H9 (cell line): ENCODE data around the gene OR52E5. TPM values are rescaled to one million over a fixed set of nuclear protein-coding genes. Genes with fewer than 3 reads are reported as not detected.

ENCODE experiments used
- DNase-seq: peaks from one replicate; pipeline ENCODE4 v3.0.0-alpha.2; 2017
- H2AFZ ChIP-seq: one replicate; pipeline ENCODE4 v1.6.1; 2013; ENCODE audit warnings: mild to moderate bottlenecking, low read length, control low read depth, moderate library complexity
- H2AK5ac ChIP-seq: 2 replicates; pipeline ENCODE4 v1.6.1; 2013; ENCODE audit warnings: low read length, control low read depth, mixed read lengths; ENCODE audit not compliant: insufficient read length
- H2BK120ac ChIP-seq: one replicate; pipeline ENCODE4 v1.6.1; 2013; ENCODE audit warnings: low read depth, mild to moderate bottlenecking, low read length, control low read depth, inconsistent platforms; ENCODE audit not compliant: poor library complexity, severe bottlenecking
- H2BK12ac ChIP-seq: 2 replicates; pipeline ENCODE4 v1.6.1; 2013; ENCODE audit warnings: low read length, control low read depth, mixed read lengths, low read depth; ENCODE audit not compliant: insufficient read length
- H2BK15ac ChIP-seq: 2 replicates; pipeline ENCODE4 v1.6.1; 2013; ENCODE audit warnings: low read depth, low read length, control low read depth
- H2BK20ac ChIP-seq: one replicate; pipeline ENCODE4 v1.6.1; 2013; ENCODE audit warnings: low read depth, mild to moderate bottlenecking, low read length, control low read depth, inconsistent platforms; ENCODE audit not compliant: poor library complexity, severe bottlenecking
- H2BK5ac ChIP-seq: 2 replicates; pipeline ENCODE4 v1.6.1; 2013; ENCODE audit warnings: low read length, control low read depth, mixed read lengths; ENCODE audit not compliant: insufficient read length
- H3K14ac ChIP-seq: 2 replicates; pipeline ENCODE4 v1.6.1; 2013; ENCODE audit warnings: low read length, control low read depth; ENCODE audit not compliant: insufficient read depth
- H3K18ac ChIP-seq: 2 replicates; pipeline ENCODE4 v1.6.1; 2013; ENCODE audit warnings: low read depth, mild to moderate bottlenecking, mixed read lengths, low read length, control low read depth; ENCODE audit not compliant: insufficient read length
- H3K23ac ChIP-seq: 2 replicates; pipeline ENCODE4 v1.6.1; 2013; ENCODE audit warnings: low read length, control low read depth, mixed read lengths, low read depth; ENCODE audit not compliant: insufficient read length
- H3K23me2 ChIP-seq: 2 replicates; pipeline ENCODE4 v1.6.1; 2013; ENCODE audit warnings: low read depth, mild to moderate bottlenecking, mixed read lengths, low read length, control low read depth; ENCODE audit not compliant: insufficient read length, poor library complexity, severe bottlenecking
- H3K27ac ChIP-seq: 2 replicates; pipeline ENCODE4 v1.5.1; 2013; ENCODE audit warnings: low read length, control low read depth, mixed read lengths, low read depth; ENCODE audit not compliant: insufficient read length
- H3K27me3 ChIP-seq: 2 replicates; pipeline ENCODE4 v1.6.1; 2013; ENCODE audit warnings: low read length, control low read depth, inconsistent platforms; ENCODE audit not compliant: insufficient read depth
- H3K4ac ChIP-seq: 2 replicates; pipeline ENCODE4 v1.6.1; 2013; ENCODE audit warnings: low read depth, mild to moderate bottlenecking, control low read depth, inconsistent platforms, low read length, moderate library complexity
- H3K4me1 ChIP-seq: 2 replicates; pipeline ENCODE4 v1.6.1; 2013; ENCODE audit warnings: low read length, control low read depth, inconsistent platforms; ENCODE audit not compliant: insufficient read depth
- H3K4me2 ChIP-seq: 2 replicates; pipeline ENCODE4 v1.6.1; 2013; ENCODE audit warnings: low read length, control low read depth, mixed read lengths; ENCODE audit not compliant: insufficient read length, insufficient read depth
- H3K56ac ChIP-seq: 2 replicates; pipeline ENCODE4 v1.6.1; 2013; ENCODE audit warnings: low read depth, mild to moderate bottlenecking, mixed read lengths, low read length, control low read depth; ENCODE audit not compliant: insufficient read length
- H3K79me1 ChIP-seq: 2 replicates; pipeline ENCODE4 v1.6.1; 2013; ENCODE audit warnings: low read depth, mild to moderate bottlenecking, moderate library complexity, low read length, control low read depth, inconsistent platforms; ENCODE audit not compliant: insufficient read depth, poor library complexity, severe bottlenecking
- H3K79me2 ChIP-seq: 2 replicates; pipeline ENCODE4 v1.6.1; 2013; ENCODE audit warnings: low read length, control low read depth, inconsistent platforms; ENCODE audit not compliant: insufficient read depth
- H3K9ac ChIP-seq: 2 replicates; pipeline ENCODE4 v1.6.1; 2013; ENCODE audit warnings: low read length, control low read depth, mixed read lengths; ENCODE audit not compliant: insufficient read length; ENCODE audit errors: extremely low read depth
- H3K9me3 ChIP-seq: one replicate; pipeline ENCODE4 v1.6.1; 2013; ENCODE audit warnings: low read depth, low read length, inconsistent platforms; ENCODE audit not compliant: control insufficient read depth
- H3T11ph ChIP-seq: one replicate; pipeline ENCODE4 v1.6.1; 2013; ENCODE audit warnings: mild to moderate bottlenecking, low read length, control low read depth, inconsistent platforms
- H4K20me1 ChIP-seq: one replicate; pipeline ENCODE4 v1.6.1; 2013; ENCODE audit not compliant: control insufficient read depth, insufficient read length, insufficient read depth
- H4K5ac ChIP-seq: 2 replicates; pipeline ENCODE4 v1.6.1; 2013; ENCODE audit warnings: low read depth, mild to moderate bottlenecking, mixed read lengths, low read length, control low read depth; ENCODE audit not compliant: insufficient read length
- H4K8ac ChIP-seq: replicated peaks from 2 replicates; pipeline ENCODE4 v1.6.1; 2013; ENCODE audit warnings: low read length, control low read depth, mixed read lengths, low read depth; ENCODE audit not compliant: insufficient read length
- H4K91ac ChIP-seq: 2 replicates; pipeline ENCODE4 v1.6.1; 2013; ENCODE audit warnings: low read depth, mild to moderate bottlenecking, moderate library complexity, mixed read lengths, low read length, control low read depth; ENCODE audit not compliant: insufficient read length
- H3K27ac Mint-ChIP-seq, 3 experiments: 2 replicates in 2 of 3; 3 replicates in 1 of 3; pipeline ENCODE4 v1.8.0; 2020 to 2021; ENCODE audit warnings: mixed read lengths in 3 of 3, mild to moderate bottlenecking in 1 of 3, moderate library complexity in 1 of 3
- H3K27me3 Mint-ChIP-seq: 2 replicates; pipeline ENCODE4 v1.8.0; 2021; ENCODE audit warnings: low read depth, mild to moderate bottlenecking, moderate library complexity, mixed read lengths
- H3K36me3 Mint-ChIP-seq, 3 experiments: 2 replicates in 2 of 3; 3 replicates in 1 of 3; pipeline ENCODE4 v1.8.0; 2020 to 2021; ENCODE audit warnings: low read depth in 3 of 3, mixed read lengths in 3 of 3; ENCODE audit not compliant: insufficient read depth in 1 of 3
- H3K4me1 Mint-ChIP-seq, 2 experiments: 2 replicates each; pipeline ENCODE4 v1.8.0; 2020; ENCODE audit warnings: mixed read lengths in 2 of 2
- H3K4me3 Mint-ChIP-seq, 2 experiments: 2 replicates in 1 of 2; 3 replicates in 1 of 2; pipeline ENCODE4 v1.8.0; 2020 to 2021; ENCODE audit warnings: mild to moderate bottlenecking in 2 of 2, mixed read lengths in 2 of 2, moderate library complexity in 1 of 2
- H3K9me3 Mint-ChIP-seq, 2 experiments: 2 replicates in 1 of 2; 3 replicates in 1 of 2; pipeline ENCODE4 v1.8.0; 2020; ENCODE audit warnings: mild to moderate bottlenecking in 2 of 2, mixed read lengths in 2 of 2, moderate library complexity in 1 of 2
- CTCF ChIP-seq: fragments of 200-600 bp; sonication (generic); conservative IDR thresholded peaks from 3 replicates; pipeline ENCODE4 v1.8.0; 2021; ENCODE audit warnings: antibody characterized with exemption, mild to moderate bottlenecking
- WGBS: extraction: QIAGEN DNeasy Blood & Tissue Kit; methylation state at CpG from one replicate; pipeline ENCODE4 v1.1.7; 2013; ENCODE audit warnings: missing lambda C conversion rate, low lambda C conversion rate, mixed read lengths; ENCODE audit not compliant: insufficient read length; ENCODE audit errors: extremely low coverage; 5-methylcytosine and 5-hydroxymethylcytosine counted together
- total RNA-seq: library from RNA; stranded (reverse); gene quantifications from 2 replicates; pipeline ENCODE4 v1.2.1, GENCODE V29; 2021

The OR52E5 gene
- total RNA-seq, 1 experiment from 2014 or later = not detected

- H3K9me3 Mint-ChIP-seq = no peaks in the 10 kb centered on the region; a peak in 1 of 5 replicates
- Histone ChIP-seq H3K27me3 (no peaks in the 10 kb centered on the region), H3K9ac (no peak overlapping the region), H4K8ac (no peak overlapping the region), H4K20me1 (no peaks in the 10 kb centered on the region), H3K27ac (no peak overlapping the region), H2BK12ac (no peak overlapping the region), H2AK5ac (no peak overlapping the region), H3T11ph (no peak overlapping the region), H3K9me3 (no peaks in the 10 kb centered on the region), H3K4me1 (no peaks in the 10 kb centered on the region), H3K23ac (no peak overlapping the region), H3K4me2 (no peak overlapping the region), H3K14ac (no peak overlapping the region), H3K23me2 (no peaks in the 10 kb centered on the region), H3K18ac (no peak overlapping the region), H3K4ac (no peak overlapping the region), H3K56ac (no peak overlapping the region), H2BK15ac (no peak overlapping the region), H2BK5ac (no peak overlapping the region), H4K5ac (no peak overlapping the region), H3K79me1 (no peaks in the 10 kb centered on the region), H2BK120ac (no peak overlapping the region), H2BK20ac (no peak overlapping the region), H3K79me2 (no peaks in the 10 kb centered on the region), H2AFZ (no peak overlapping the region), H4K91ac (no peak overlapping the region)
- no CpG with 5 or more reads among the region's 2 CpGs for WGBS
- no peaks in the 10 kb centered on the region for H3K27me3 Mint-ChIP-seq
- H3K36me3 Mint-ChIP-seq = no peaks in the 10 kb centered on the region
- H3K4me1 Mint-ChIP-seq = peaks cover 9 to 11% of the 10 kb centered on the region in 2 experiments
- H3K27ac Mint-ChIP-seq = no peak overlapping the region
- no peak for TF ChIP-seq CTCF
- no peak overlapping the region for H3K4me3 Mint-ChIP-seq
- no peak for DNase-seq
These were observed 6.5 kb downstream of the OR52E5 start for GRCh38 chr11:5899534-5899933.
